Neural crest cell (in vitro differentiated cells): ENCODE results near the gene PGP. TPM values are rescaled to one million over a fixed set of nuclear protein-coding genes. Genes with fewer than 3 reads are reported as not detected.
A peak's percentile ranks its signal among the peaks of the same experiment; 100 is the strongest.

Experiments
- DNase-seq: peaks from one replicate; pipeline ENCODE4 v3.0.0; 2021; ENCODE audit warnings: low read depth, mixed read lengths, low spot score
- H3K27ac Mint-ChIP-seq: one replicate; pipeline ENCODE4 v1.8.0; 2021; ENCODE audit warnings: mild to moderate bottlenecking, mixed read lengths; ENCODE audit not compliant: unreplicated experiment
- H3K27me3 Mint-ChIP-seq: 2 replicates; pipeline ENCODE4 v1.8.0; 2021; ENCODE audit warnings: low read depth, mild to moderate bottlenecking, mixed read lengths
- H3K36me3 Mint-ChIP-seq: 2 replicates; pipeline ENCODE4 v1.8.0; 2021; ENCODE audit warnings: low read depth, mild to moderate bottlenecking, mixed read lengths
- H3K4me1 Mint-ChIP-seq: 2 replicates; pipeline ENCODE4 v1.8.0; 2021; ENCODE audit warnings: mixed read lengths
- H3K4me3 Mint-ChIP-seq: one replicate; pipeline ENCODE4 v1.8.0; 2021; ENCODE audit warnings: mild to moderate bottlenecking, mixed read lengths
- H3K9me3 Mint-ChIP-seq: 2 replicates; pipeline ENCODE4 v1.8.0; 2021; ENCODE audit warnings: mixed read lengths
- total RNA-seq: library from RNA; stranded (reverse); gene quantifications from 2 replicates; pipeline ENCODE4 v1.2.1, GENCODE V29; 2021
- TF ChIP-seq, protein P1 (sequence below): fragments of 200-600 bp; sonication (generic); conservative IDR thresholded peaks from 2 replicates; pipeline ENCODE4 v1.5.0; 2021; ENCODE audit warnings: antibody characterized with exemption, mild to moderate bottlenecking

PGP gene
- total RNA-seq, 1 donor from 2014 or later, result 50.2 TPM

DNA sequence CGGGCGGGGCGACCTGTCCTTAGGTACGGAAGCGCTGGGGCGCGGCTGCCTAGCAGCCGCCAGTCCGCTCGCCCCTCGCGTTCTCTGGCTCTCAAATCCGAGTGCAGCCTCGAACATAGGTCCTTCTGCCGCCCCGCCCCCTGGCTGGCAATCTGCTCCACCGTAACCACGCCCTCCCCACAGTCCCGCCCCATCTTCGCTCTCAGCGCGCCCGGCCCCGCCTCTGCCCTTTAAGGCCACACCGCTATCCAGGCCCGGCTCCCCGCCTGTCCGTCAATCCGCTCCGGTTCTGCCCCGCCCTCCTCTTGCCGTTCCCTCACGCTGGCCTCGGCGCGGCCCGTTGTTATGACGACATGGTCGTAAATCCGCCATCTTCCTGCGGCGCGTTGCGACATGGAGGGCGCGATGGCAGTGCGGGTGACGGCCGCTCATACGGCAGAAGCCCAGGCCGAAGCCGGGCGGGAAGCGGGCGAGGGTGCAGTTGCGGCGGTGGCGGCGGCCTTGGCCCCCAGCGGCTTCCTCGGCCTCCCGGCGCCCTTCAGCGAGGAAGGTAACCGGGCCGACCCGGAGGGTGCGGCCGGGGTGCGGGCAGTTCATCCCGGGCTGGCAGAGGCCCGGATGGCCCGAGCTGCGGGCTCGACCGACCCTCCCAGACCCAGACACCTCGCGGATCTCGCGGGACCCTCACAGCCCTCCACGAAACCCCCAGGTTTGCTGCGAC is 8.7 kb upstream of the PGP start, which contains the start of gene E4F1:
E4F1 (plus strand) TSS at position 371 of the 721 bp plus-strand sequence; CDS start at position 394, 23 bp downstream.
- Mint-ChIP-seq H3K36me3 (no peaks in the 10 kb centered on the region), H3K4me1 (peaks cover 15% of the 10 kb centered on the region), H3K4me3 (peak within 1 kb of the TSS; percentile 90), H3K27me3 (no peaks in the 10 kb centered on the region), H3K9me3 (no peaks in the 10 kb centered on the region), H3K27ac (peak within 1 kb of the TSS; percentile 35)
- TF ChIP-seq, protein P1, sequence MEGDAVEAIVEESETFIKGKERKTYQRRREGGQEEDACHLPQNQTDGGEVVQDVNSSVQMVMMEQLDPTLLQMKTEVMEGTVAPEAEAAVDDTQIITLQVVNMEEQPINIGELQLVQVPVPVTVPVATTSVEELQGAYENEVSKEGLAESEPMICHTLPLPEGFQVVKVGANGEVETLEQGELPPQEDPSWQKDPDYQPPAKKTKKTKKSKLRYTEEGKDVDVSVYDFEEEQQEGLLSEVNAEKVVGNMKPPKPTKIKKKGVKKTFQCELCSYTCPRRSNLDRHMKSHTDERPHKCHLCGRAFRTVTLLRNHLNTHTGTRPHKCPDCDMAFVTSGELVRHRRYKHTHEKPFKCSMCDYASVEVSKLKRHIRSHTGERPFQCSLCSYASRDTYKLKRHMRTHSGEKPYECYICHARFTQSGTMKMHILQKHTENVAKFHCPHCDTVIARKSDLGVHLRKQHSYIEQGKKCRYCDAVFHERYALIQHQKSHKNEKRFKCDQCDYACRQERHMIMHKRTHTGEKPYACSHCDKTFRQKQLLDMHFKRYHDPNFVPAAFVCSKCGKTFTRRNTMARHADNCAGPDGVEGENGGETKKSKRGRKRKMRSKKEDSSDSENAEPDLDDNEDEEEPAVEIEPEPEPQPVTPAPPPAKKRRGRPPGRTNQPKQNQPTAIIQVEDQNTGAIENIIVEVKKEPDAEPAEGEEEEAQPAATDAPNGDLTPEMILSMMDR, result no peak
- peak; percentile 99 for DNase-seq

DNA sequence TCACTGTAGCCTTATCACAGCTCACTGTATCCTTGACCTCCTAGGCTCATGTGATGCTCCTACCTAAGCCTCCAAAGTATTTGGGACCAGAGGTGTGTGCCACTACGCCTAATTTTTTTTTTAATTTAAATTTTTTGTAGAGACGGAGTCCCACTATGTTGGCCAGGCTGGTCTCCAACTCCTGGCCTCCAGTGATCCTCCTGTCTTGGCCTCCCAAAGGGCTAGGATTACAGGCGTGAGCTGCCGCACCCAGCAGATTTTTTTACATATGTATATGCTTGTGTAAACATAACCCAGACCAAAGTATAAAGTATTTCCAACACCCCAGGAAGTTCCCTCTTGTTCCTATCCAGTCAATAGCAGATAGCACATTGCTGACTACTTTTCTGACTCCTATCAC is 1.7 kb upstream of the PGP start:
- Mint-ChIP-seq H3K4me3 (peak overlapping the region; percentile 91), H3K4me1 (peaks cover 27% of the 10 kb centered on the region), H3K9me3 (no peaks in the 10 kb centered on the region), H3K36me3 (peaks cover 4% of the 10 kb centered on the region), H3K27me3 (peaks cover 8% of the 10 kb centered on the region), H3K27ac (peak overlapping the region; percentile 62)
- TF ChIP-seq, protein P1, result no peak
- DNase-seq, result no peak

DNA sequence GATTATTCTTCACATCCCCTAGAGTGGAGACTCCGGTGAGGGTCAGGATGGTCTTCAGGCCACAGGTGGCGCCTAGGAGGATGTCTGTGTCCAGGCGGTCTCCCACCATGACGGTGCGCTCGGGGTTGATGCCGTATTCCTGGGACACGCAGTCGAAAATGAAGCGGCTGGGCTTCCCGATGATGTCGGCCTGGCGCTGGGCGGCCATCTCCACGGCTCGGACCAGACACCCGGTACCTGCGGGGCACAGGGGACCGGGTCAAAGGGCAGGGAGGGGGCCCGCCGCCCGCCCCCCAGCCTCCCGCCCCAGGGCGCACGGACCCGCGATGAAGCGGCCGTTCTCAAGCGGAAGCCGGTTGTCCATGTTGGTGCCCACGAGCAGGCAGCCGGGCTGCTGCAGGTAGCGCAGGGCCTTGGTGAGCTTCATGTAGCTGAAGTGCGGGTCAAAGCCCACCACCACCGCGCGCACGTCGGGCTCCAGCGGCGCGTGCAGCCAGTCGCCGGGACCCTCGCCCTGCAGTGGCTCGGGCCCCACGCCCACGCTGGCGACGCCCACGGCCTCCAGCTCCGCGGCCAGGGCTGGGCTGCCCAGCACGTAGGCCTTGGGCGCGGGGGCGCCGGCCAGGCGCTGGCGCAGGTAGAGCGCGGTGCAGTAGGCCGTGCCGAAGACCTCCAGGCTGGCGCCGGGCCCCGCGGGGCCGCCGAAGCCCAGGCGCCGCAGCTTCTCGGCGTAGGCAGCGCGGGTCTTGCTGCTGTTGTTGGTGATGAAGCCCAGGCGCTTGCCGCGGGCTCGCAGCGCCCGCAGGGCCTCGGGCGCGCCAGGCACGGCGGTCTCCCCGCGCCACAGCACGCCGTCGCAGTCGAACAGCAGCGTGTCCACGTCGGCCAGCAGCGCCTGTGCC is 572 bp downstream of the PGP start:
- H3K27ac Mint-ChIP-seq, result no peak overlapping the region
- H3K27me3 Mint-ChIP-seq, result peaks cover 8% of the 10 kb centered on the region
- DNase-seq, result no peak
- TF ChIP-seq, protein P1, result no peak
- peaks cover 4% of the 10 kb centered on the region for H3K36me3 Mint-ChIP-seq
- no peaks in the 10 kb centered on the region for H3K9me3 Mint-ChIP-seq
- H3K4me1 Mint-ChIP-seq, result peaks cover 27% of the 10 kb centered on the region
- peak overlapping the region; percentile 94 for H3K4me3 Mint-ChIP-seq

DNA sequence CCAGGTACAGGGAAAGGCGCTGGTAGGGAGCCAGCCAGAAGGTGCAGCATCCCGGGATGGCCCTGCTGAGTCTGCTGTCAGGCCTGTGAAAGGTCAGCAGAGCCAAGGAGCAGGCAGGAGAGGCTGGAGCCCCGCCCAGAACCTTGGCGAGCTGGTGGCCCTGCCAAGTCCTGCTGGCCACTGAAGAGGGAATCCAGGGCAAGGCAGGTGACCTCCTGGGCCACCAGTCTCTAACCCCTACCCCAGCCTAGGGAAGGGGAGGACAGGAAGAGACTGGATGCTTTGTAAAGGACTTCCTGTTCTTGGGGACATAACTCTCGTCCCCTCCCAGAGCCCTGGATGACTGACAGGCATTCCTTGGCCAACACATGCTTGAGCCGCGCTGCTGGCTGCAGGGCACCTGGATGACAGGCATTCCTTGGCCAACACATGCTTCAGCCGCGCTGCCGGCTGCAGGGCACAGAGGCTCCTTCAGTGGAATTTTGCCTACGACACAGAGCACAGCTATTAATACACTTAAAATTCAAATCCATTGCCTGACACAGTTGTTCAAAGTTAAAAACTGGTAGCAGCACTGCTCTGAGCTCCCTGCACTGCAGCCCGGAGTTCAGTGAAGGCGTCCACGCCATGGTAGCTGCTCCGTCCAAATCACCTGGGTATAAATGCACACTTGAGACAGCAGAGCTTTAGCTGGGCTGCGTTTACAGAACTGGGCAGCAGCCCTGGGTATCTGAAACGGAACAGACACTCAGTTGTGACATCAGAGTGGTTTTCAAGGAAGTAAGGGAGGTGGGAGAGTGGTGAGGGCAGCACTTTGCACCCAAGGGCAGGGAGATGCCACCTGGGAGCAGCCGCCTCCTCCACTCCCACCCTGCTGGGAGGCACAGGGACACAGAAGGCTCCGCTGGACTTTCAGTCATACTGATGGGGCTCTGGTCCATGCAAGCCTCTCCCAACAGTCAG is 2.0 kb downstream of the PGP start:
- H3K36me3 Mint-ChIP-seq, result peaks cover 6% of the 10 kb centered on the region
- H3K4me1 Mint-ChIP-seq, result peaks cover 28% of the 10 kb centered on the region
- peak overlapping the region; percentile 94 for H3K4me3 Mint-ChIP-seq
- DNase-seq, result no peak
- peak overlapping the region; percentile 81 for H3K27ac Mint-ChIP-seq
- H3K27me3 Mint-ChIP-seq, result peaks cover 8% of the 10 kb centered on the region
- no peaks in the 10 kb centered on the region for H3K9me3 Mint-ChIP-seq
- TF ChIP-seq, protein P1, result no peak

DNA sequence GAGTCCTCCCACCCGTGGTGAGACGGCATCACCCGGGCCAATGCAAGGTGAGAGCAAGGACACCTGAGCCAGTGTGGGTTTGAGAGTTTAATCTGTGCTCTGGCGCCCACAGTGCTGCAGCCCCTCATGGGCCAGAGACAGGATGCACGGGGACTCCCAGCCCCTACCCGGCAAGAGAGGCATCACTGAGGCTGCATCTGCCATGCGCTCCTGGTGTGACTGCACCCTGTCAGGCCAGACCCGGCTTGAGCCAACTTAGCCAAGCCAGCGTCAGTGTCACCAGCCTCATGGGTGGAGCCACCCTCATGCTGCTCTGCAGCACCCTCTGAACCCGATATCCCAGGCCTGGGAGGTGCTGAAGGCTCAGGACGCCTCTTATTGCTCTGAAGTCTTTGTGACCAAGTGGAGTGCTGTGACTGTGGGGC is 2.7 kb downstream of the PGP start:
- H3K4me3 Mint-ChIP-seq, result peak overlapping the region; percentile 94
- H3K9me3 Mint-ChIP-seq, result no peaks in the 10 kb centered on the region
- H3K36me3 Mint-ChIP-seq, result peaks cover 9% of the 10 kb centered on the region

More for the DNA sequence above, 2.7 kb downstream of the PGP start:
- Mint-ChIP-seq H3K27me3 (peaks cover 8% of the 10 kb centered on the region), H3K27ac (no peak overlapping the region), H3K4me1 (peaks cover 32% of the 10 kb centered on the region)
- TF ChIP-seq, protein P1, result no peak
- no peak for DNase-seq
